DMS153 treated with DMSO at 0.1 percent for 48 hours (cell line): ENCODE results near the gene RGS19.

ENCODE experiments used
- DNase-seq: peaks from one replicate; lab custom pipeline; 2025; ENCODE audit not compliant: unreplicated experiment; lab: John Stamatoyannopoulos, UW

Gene RGS19

GRCh38 chr20:64065062-64065973 is 14.0 kb downstream of the RGS19 start:
- DNase-seq: no peak

- no peak for DNase-seq
Measured at GRCh38 chr20:64064145-64064698, 15.1 kb downstream of the RGS19 start.

GRCh38 chr20:64063389-64064144 is 15.8 kb downstream of the RGS19 start:
- DNase-seq: no peak

DNA sequence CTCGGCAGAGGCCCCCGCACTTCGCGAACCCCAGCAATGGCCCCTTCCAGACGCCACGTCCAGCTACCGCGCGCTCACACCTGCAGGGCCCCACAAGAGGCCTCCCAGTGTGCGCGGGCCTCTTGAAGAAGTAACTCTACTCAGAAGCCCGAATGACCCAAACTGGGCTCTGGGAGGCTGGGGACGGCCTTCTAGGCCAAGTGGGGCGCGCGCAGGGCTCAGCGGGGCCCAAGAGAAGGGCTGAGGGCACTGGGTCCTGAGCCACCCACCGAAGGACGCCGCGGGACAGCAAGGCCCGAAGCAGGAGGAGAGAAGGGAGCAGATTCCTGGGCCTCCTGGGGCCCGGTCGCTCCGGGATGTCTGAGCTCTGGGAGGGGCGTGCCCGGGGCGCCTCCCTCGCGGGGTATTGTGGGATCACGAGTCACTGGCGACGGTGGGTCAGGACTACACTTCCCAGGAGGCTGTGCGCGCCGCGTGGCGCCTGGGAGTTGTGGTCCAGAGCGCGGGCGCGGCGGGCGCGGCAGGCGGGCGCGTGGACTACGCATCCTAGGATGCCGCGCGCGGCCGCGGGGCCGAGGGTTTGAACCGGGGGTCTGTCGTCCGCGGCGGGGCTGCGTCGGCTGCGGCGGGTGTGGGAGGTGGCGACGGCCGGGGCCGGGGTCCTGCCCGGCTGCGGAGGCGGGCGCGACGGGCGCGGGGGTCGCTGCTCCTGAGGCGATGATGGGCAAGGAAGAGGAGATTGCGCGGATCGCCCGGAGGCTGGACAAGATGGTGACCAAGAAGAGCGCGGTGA is 16.5 kb downstream of the RGS19 start, which contains the start of gene TCEA2:
TSS of gene TCEA2 (plus strand) at position 603 of the 793 bp plus-strand sequence. CDS start at position 718, 115 bp downstream.
- DNase-seq: peak; percentile 94

- no peak for DNase-seq
Measured at GRCh38 chr20:64062276-64062595, 17.1 kb downstream of the RGS19 start.

DNA sequence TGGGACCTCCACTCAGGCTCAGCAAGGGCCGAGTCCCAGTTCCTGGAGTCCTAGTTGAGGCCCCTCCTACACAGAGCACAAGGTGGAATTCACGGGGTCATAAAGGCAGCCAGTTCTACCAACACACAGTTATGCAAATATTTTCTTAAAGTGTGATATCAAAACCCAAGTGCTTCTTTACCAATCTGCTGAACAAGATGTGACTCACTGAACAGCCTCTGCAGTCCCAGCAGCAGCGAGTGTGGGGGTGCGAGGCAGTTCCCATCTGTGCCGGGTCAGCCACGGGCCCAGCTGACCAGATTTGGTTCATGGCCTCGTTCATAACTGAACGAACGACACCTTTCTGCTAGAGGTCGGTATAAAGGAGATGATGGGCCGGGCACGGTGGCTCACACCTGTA is 20.8 kb downstream of the RGS19 start:
- no peak for DNase-seq

- peak; percentile 34 for DNase-seq
Measured at GRCh38 chr20:64057628-64058498, 21.5 kb downstream of the RGS19 start.

GRCh38 chr20:64056889-64057627 is 22.3 kb downstream of the RGS19 start:
- no peak for DNase-seq

GRCh38 chr20:64056639-64056888 is 22.8 kb downstream of the RGS19 start:
- no peak for DNase-seq

DNA sequence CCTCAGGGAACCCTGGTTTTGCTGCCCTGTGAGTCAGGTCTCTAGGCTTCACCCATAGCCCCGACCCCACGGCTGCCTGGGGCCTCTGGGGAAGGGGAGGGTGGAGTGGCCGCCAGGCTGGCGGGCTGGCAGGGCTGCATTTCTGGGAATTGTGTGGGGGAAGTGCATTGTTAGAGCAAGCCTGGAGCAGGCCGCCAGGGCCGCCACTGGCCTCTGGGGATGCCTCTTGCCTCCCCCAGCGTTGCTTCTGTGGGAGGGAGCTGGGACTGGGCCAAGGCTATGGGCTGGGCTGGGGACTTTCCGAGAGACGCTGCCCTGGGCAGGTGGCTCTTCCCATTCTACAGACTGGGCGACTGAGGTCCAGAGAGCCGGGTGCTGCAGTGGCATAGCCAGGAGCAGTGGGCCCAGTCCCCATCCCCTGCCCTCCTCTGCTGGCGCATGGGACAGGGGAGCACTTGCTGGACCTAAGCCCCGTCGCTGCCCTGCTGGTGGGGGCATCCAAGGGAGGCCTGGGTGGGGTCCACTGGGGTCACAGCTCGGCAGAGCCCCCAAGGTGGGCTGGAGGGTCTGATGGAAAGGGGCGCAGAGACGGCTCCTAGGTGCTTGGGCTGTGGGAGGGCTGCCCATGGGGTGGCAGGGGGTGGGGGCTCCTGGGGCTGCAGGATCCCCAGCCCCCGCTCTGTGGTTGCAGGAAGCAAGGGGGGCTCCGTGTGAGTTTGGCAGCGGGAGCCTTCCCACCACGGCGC is 23.3 kb downstream of the RGS19 start:
- DNase-seq: no peak

DNA sequence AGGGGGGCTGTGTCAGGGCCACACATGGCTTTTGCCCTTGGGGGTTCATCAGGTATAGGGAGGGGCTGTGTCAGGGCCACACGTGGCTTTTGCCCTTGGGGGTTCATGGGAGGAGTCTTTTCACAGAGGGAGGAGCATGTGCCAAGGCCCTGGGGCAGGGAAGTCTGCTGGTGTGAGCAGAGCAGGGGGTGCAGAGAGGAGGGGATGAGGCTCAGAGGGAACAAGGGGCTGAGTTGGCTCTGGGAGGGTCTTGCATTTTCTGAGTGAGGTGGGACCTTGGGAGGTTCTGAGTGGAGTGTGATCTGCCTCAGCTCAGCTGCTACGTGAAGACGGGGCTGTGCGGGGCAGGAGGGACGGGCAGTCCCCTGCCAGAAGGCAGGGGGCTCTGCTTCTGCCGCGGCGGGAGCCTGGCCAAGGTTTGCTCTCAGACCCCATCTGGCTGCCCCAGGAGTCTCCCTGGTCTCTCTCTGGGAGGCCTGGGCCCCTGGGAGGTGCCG is 23.9 kb downstream of the RGS19 start:
- no peak for DNase-seq

DNA sequence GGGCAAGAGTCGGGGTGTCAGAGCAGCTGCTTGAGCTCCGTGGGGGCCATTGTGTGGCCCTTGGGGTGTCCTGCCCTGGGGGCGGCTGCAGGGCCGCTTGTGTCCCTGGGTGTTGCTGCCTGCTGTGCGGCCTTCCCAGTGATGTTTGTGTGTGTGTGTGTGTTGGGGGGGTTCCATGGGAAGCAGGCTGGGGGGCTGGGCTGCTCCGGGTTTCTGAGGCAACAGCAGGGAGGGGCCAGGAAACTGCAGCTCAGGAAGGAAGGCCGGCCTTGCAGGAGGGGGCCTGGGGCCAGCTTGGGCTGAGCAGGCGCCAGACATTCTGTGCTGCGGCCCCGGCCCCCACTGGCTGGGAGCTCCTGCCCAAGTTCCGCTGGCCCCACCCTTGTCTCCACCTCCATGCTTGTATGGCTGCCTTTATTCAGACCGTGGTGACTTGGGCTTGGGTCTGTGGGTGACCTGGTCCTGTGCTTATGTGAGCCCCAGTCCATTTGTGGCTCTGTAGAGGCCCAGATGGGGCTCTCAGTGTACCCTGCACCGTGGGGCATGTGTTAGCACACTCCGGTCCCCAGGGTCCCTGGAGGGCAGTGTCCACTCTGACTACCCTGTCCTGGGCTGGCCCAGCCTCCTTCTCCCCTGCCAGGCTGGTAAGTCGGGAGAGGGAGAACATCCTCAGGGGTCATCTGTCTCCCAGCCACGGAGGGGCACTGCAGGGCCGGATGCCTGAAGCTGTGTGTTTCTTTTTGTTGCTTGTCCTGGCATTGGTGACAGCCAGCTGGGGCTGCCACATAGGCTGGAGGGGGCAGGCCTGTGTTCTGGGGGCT is 25.3 kb downstream of the RGS19 start:
- no peak for DNase-seq

DNA sequence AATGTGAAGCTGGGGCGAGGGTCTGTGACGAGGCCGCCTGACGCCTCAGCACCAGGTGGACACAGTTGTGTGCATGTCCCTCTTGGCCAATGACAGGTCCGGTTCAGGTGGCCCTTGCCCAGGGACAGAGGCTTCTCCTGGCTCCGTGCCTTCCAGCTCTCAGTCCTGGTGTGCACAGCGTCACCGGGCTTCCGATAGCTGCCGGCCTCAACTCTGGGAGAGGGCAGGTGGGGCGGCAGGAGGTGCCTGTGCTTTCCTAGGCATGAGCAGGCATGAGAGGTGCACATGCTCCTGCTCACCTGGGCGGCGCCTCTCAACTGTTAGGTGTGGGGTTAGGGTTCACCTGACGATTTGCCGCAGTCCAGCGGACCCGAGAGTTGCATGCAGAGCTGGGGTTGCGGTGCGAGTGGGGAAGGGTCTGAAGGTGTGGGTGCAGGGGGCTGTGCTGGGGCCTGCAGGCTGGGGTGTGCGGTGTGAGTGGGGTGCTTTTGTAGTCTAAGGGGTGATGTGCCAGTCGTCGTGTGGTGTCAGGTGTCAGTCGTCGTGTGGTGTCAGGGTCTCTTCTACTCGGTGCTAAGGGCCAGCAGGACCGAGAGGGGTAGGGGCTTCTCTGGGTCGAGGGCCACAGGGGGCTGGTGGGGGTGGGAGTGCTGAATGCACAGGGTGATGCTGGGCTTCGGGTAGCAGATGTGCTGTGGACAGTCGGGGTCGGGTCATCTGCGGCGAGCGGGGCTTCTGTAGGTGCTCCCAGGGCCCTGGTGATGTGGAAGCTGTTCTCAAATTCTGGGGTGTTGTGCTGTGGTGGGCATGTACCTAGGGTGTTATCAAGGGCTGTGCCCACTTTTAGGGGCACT is 26.1 kb downstream of the RGS19 start:
- no peak for DNase-seq

GRCh38 chr20:64052326-64052722 is 27.0 kb downstream of the RGS19 start:
- DNase-seq: no peak

DNA sequence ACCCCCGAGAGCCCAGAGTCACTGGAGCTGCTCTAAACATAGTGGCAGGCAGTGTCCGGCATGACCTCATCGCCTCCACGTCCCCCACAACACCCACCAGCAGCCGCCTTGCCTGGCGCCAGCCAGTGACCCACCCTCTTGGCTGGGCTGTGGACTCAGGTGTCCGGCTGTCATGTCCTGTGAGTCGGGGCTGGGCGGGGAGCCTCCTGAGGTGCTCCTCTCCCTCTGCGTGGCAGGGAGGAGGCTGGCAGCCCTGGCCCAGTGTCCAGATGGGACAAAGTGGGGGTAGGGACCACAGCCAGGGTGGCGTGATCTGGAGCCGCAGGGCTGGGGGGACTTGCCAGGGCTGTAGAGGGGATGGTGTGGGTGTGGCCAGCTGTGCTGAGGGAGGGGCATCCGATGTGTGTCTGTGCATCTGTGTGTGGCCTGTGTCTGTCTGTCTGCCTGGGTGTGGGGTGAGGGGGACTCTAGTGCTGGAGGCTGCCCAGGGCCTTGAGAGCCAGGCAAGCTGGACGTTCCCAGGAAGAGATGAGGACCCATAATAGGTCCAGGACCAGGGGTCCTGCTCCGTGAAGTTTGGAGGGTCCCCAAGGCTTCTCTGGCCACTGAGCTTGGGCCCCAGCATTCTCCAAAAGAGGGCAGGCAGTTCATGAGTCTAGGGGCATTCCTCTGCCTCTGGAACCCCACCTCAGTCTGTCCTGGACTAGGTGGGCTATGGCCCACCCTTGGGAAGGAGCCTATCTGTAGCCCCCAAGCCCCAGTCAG is 27.6 kb downstream of the RGS19 start:
- no peak for DNase-seq

DNA sequence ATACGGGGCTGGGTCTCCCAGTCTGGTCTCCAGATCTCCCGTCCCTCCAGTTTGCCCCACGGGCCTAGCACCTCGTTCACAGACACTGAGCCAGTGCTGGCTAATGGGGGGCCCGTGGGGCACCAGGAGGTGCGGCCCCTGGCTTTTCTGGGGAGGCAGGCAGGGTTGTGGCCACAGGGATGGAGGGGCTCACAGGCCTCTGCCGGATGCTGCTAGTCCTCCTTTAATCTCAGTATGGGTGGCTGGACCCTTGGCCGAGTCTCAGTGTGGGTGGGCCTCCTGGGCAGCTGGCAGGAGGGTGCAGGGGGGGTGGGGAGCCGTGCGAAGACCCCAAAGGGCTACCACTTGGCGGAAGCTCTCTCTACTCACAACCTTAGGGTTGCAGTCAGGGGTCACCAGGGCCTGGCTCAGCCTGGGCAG is 28.3 kb downstream of the RGS19 start:
- DNase-seq: no peak
